IMR-90 (cell line): ENCODE results near the gene PANK2. TPM values are rescaled to one million over a fixed set of nuclear protein-coding genes. Genes with fewer than 3 reads are reported as not detected.

Experiments
- ATAC-seq: fragments of 200-7000 bp; cut with Tn5 transposase; 2 replicates; pipeline ENCODE4 v1.9.1; 2020; ENCODE audit warnings: low read depth, mild to moderate bottlenecking, moderate library complexity
- BruUV-seq: library from RNA; stranded (reverse); fragments of 400-500 nt; replicated peaks from 2 replicates; lab custom pipeline; 2021; lab: Mats Ljungman, UMichigan
- CTCF ChIA-PET: fragments of 300-600 bp; formaldehyde crosslinking; extraction: SDS; loops from one replicate; lab custom pipeline; 2021; ENCODE audit warnings: antibody characterized with exemption; lab: Yijun Ruan, JAX
- POLR2A ChIA-PET: fragments of 300-600 bp; sonication (Branson Sonifier 250); formaldehyde crosslinking; loops from one replicate; lab custom pipeline; 2022; ENCODE audit warnings: antibody characterized with exemption; ENCODE audit not compliant: unreplicated experiment; lab: Charles Lee
- DNase-seq: peaks from one replicate; pipeline ENCODE4 v3.0.0; 2013
- H2AFZ ChIP-seq: replicated peaks from 2 replicates; pipeline ENCODE3; 2013; ENCODE audit warnings: low read length, mild to moderate bottlenecking; ENCODE audit not compliant: poor library complexity
- H2AK5ac ChIP-seq: 2 replicates; pipeline ENCODE4 v1.6.1; 2013; ENCODE audit warnings: low read depth, low read length, inconsistent platforms
- H2AK9ac ChIP-seq: replicated peaks from 2 replicates; pipeline ENCODE3; 2013; ENCODE audit warnings: mild to moderate bottlenecking, low read depth, low read length, moderate library complexity; ENCODE audit not compliant: poor library complexity
- H2BK120ac ChIP-seq: 2 replicates; pipeline ENCODE4 v1.6.1; 2013; ENCODE audit warnings: low read depth, low read length, inconsistent platforms
- H2BK15ac ChIP-seq: 3 replicates; pipeline ENCODE4 v1.6.1; 2013; ENCODE audit warnings: low read depth, low read length, inconsistent platforms
- H2BK20ac ChIP-seq: 2 replicates; pipeline ENCODE4 v1.6.1; 2013; ENCODE audit warnings: low read depth, mild to moderate bottlenecking, inconsistent platforms, low read length, moderate library complexity
- H2BK5ac ChIP-seq: 2 replicates; pipeline ENCODE4 v1.6.1; 2013; ENCODE audit warnings: mild to moderate bottlenecking, low read depth, low read length, inconsistent platforms; ENCODE audit not compliant: poor library complexity, severe bottlenecking
- H3K14ac ChIP-seq: replicated peaks from 2 replicates; pipeline ENCODE4 v1.6.1; 2013; ENCODE audit warnings: low read depth, low read length, inconsistent platforms
- H3K18ac ChIP-seq: 2 replicates; pipeline ENCODE4 v1.6.1; 2013; ENCODE audit warnings: low read depth, low read length, control low read depth
- H3K23ac ChIP-seq: 2 replicates; pipeline ENCODE4 v1.6.1; 2013; ENCODE audit warnings: low read depth, low read length, inconsistent platforms
- H3K27ac ChIP-seq: 2 replicates; pipeline ENCODE4 v1.5.1; 2013; ENCODE audit warnings: mild to moderate bottlenecking, control low read depth, low read length; ENCODE audit not compliant: insufficient read depth
- H3K27me3 ChIP-seq: 2 replicates; pipeline ENCODE4 v1.6.1; 2013; ENCODE audit warnings: low read length; ENCODE audit not compliant: control insufficient read depth, insufficient read depth
- H3K36me3 ChIP-seq: 2 replicates; pipeline ENCODE4 v1.6.1; 2013; ENCODE audit warnings: low read length, mixed read lengths; ENCODE audit not compliant: control insufficient read depth, insufficient read depth
- H3K4ac ChIP-seq: 2 replicates; pipeline ENCODE4 v1.6.1; 2013; ENCODE audit warnings: low read depth, low read length, inconsistent platforms
- H3K4me1 ChIP-seq: 2 replicates; pipeline ENCODE4 v1.6.1; 2013; ENCODE audit warnings: low read length, mixed read lengths; ENCODE audit not compliant: control insufficient read depth, insufficient read depth
- H3K4me2 ChIP-seq: 2 replicates; pipeline ENCODE4 v1.6.1; 2013; ENCODE audit warnings: low read depth, mild to moderate bottlenecking, control low read depth, low read length, moderate library complexity
- H3K4me3 ChIP-seq: 2 replicates; pipeline ENCODE4 v1.5.1; 2013; ENCODE audit warnings: low read depth, mild to moderate bottlenecking, control low read depth, low read length, moderate library complexity; ENCODE audit not compliant: insufficient read depth
- H3K56ac ChIP-seq: 2 replicates; pipeline ENCODE4 v1.6.1; 2013; ENCODE audit warnings: low read length, inconsistent platforms; ENCODE audit not compliant: insufficient read depth; ENCODE audit errors: extremely low read depth
- H3K79me1 ChIP-seq, 2 experiments: 2 replicates each; pipeline ENCODE4 v1.6.1; 2013; ENCODE audit warnings: low read length in 2 of 2, inconsistent platforms in 1 of 2, low read depth in 1 of 2
- H3K9ac ChIP-seq: 2 replicates; pipeline ENCODE4 v1.6.1; 2013; ENCODE audit warnings: low read depth, low read length, control low read depth
- H3K9me1 ChIP-seq: 2 replicates; pipeline ENCODE4 v1.6.1; 2013; ENCODE audit warnings: low read length, inconsistent platforms; ENCODE audit not compliant: insufficient read depth
- H3K9me3 ChIP-seq: 2 replicates; pipeline ENCODE4 v1.6.1; 2013; ENCODE audit warnings: low read length; ENCODE audit not compliant: control insufficient read depth, insufficient read depth
- H4K20me1 ChIP-seq: 2 replicates; pipeline ENCODE4 v1.6.1; 2013; ENCODE audit warnings: low read length, inconsistent platforms; ENCODE audit not compliant: insufficient read depth
- H4K5ac ChIP-seq: 2 replicates; pipeline ENCODE4 v1.6.1; 2013; ENCODE audit warnings: mild to moderate bottlenecking, low read depth, low read length, control low read depth
- H4K8ac ChIP-seq, 2 experiments: 2 replicates each; pipeline ENCODE4 v1.6.1; 2013; ENCODE audit warnings: low read depth in 2 of 2, low read length in 2 of 2, control low read depth in 1 of 2, inconsistent platforms in 1 of 2
- H4K91ac ChIP-seq: 2 replicates; pipeline ENCODE4 v1.6.1; 2013; ENCODE audit warnings: low read depth, low read length, inconsistent platforms; ENCODE audit not compliant: insufficient read depth
- CEBPB ChIP-seq: IDR thresholded peaks from 2 replicates; pipeline ENCODE4 v1.6.1; 2012; ENCODE audit warnings: low read depth, low read length, improper control_type of control experiment
- CHD1 ChIP-seq: IDR thresholded peaks from 2 replicates; pipeline ENCODE4 v1.6.1; 2012; ENCODE audit warnings: low read depth, low read length, improper control_type of control experiment
- CTCF ChIP-seq: conservative IDR thresholded peaks from 2 replicates; pipeline ENCODE4 v1.5.1; 2012; ENCODE audit warnings: mild to moderate bottlenecking, low read depth, low read length, improper control_type of control experiment
- FOS ChIP-seq: fragments of 150-350 bp; IDR thresholded peaks from 2 replicates; pipeline ENCODE4 v1.6.1; 2016; ENCODE audit warnings: low read depth, low read length
- MAZ ChIP-seq: IDR thresholded peaks from 2 replicates; pipeline ENCODE4 v1.6.1; 2012; ENCODE audit warnings: low read depth, mild to moderate bottlenecking, low read length, improper control_type of control experiment, moderate library complexity, borderline replicate concordance
- MXI1 ChIP-seq: IDR thresholded peaks from 2 replicates; pipeline ENCODE4 v1.6.1; 2012; ENCODE audit warnings: low read depth, mild to moderate bottlenecking, low read length, moderate library complexity, borderline replicate concordance
- NFE2L2 ChIP-seq: fragments of 150-350 bp; IDR thresholded peaks from 2 replicates; pipeline ENCODE4 v1.6.1; 2016; ENCODE audit warnings: low read depth, mild to moderate bottlenecking, low read length
- POLR2A ChIP-seq: IDR thresholded peaks from 2 replicates; pipeline ENCODE4 v1.6.1; 2012; ENCODE audit warnings: mild to moderate bottlenecking, low read depth, low read length
- RAD21 ChIP-seq: IDR thresholded peaks from 2 replicates; pipeline ENCODE4 v1.6.1; 2012; ENCODE audit warnings: low read length, improper control_type of control experiment
- RCOR1 ChIP-seq: IDR thresholded peaks from 2 replicates; pipeline ENCODE4 v1.6.1; 2012; ENCODE audit warnings: mild to moderate bottlenecking, low read length, improper control_type of control experiment; ENCODE audit not compliant: insufficient replicate concordance
- RFX5 ChIP-seq: IDR thresholded peaks from 2 replicates; pipeline ENCODE4 v1.8.0; 2012; ENCODE audit warnings: low read depth, mild to moderate bottlenecking, low read length, moderate library complexity
- SMC3 ChIP-seq: fragments of 150-350 bp; IDR thresholded peaks from 2 replicates; pipeline ENCODE4 v1.6.1; 2016; ENCODE audit warnings: low read depth, mild to moderate bottlenecking, antibody characterized with exemption, low read length, moderate library complexity
- WGBS, 2 experiments: methylation state at CpG; one replicate each; pipeline versions ENCODE4 v1.1.5 to v1.1.7; 2013; ENCODE audit warnings: missing lambda C conversion rate in 2 of 2; ENCODE audit not compliant: insufficient read length in 1 of 2; ENCODE audit errors: extremely low coverage in 2 of 2; 5-methylcytosine and 5-hydroxymethylcytosine counted together
- dilution Hi-C: fragments of 300-500 bp; cut with HindIII; formaldehyde crosslinking; loops from one replicate; pipeline ENCODE4 v1.14.3; 2018; ENCODE audit warnings: low sequenced_read_pairs; ENCODE audit not compliant: unreplicated experiment
- in situ Hi-C: fragments of 300-500 bp; cut with MboI; formaldehyde crosslinking; loops from 3 replicates; pipeline ENCODE4 v1.14.3; 2019; ENCODE audit warnings: low sequenced_read_pairs, inconsistent platforms, mixed read lengths
- intact Hi-C: fragments of 100-400 bp; cut with micrococcal nuclease; formaldehyde crosslinking; loops from 2 replicates; pipeline ENCODE4 v1.10.0; 2022
- polyA plus RNA-seq, 3 experiments: library from polyadenylated mRNA; depleted of rRNA; stranded (reverse); fragments of >200 nt; gene quantifications; 2 replicates each; pipeline ENCODE4 v1.2.3, GENCODE V29; 2012; ENCODE audit warnings: low replicate concordance in 1 of 3
- total RNA-seq: library from RNA; depleted of rRNA; stranded (reverse); fragments of >200 nt; gene quantifications from 2 replicates; pipeline ENCODE4 v1.2.3, GENCODE V29; 2012
- TF ChIP-seq, protein P1 (sequence below): fragments of 150-350 bp; IDR thresholded peaks from 2 replicates; pipeline ENCODE4 v1.6.1; 2017; ENCODE audit warnings: mild to moderate bottlenecking, antibody characterized with exemption, low read length, low read depth

Gene PANK2
- total and polyA plus RNA-seq, 2 of the 4 experiments (the other 2 are of a cell fraction): 17.7 to 28.1 TPM

- TF ChIP-seq SMC3: no peak
- no peak for TF ChIP-seq MXI1
- no peak for TF ChIP-seq FOS
- TF ChIP-seq NFE2L2: no peak
- TF ChIP-seq RAD21: no peak
- no peak for TF ChIP-seq MAZ
Measured at GRCh38 chr20:3848565-3848964, 40.6 kb upstream of the PANK2 start (continued).

- peaks cover 35% of the 10 kb centered on the region for H3K36me3 ChIP-seq
- no TSS peak for BruUV-seq
- no peak overlapping the region for H2BK5ac ChIP-seq
- H3K4me2 ChIP-seq: no peak overlapping the region
- ATAC-seq: no peak; the same call in 1 of the 2 replicates
- no peak overlapping the region for H4K5ac ChIP-seq
- H3K79me1 ChIP-seq: peaks cover 34 to 42% of the 10 kb centered on the region in 2 experiments
- H3K4me1 ChIP-seq: no peaks in the 10 kb centered on the region
- ChIA-PET CTCF (interaction anchor here (1.2 to 1.4 kb wide), 3 partner anchors 9 to 34 kb away, joined by 3 read pairs; partner anchors contain the start of gene AP5S1), POLR2A (interaction anchor here (0.6 kb wide), 1 partner anchor 75 kb away, joined by 3 read pairs; no protein-coding TSS in a partner anchor)
- no peak overlapping the region for H3K4me3 ChIP-seq
- intact Hi-C loops (no loop called here), dilution Hi-C loops (no loop called here), in situ Hi-C loops (no loop called here)
- no peaks in the 10 kb centered on the region for H3K27me3 ChIP-seq
- H3K14ac ChIP-seq: no peak overlapping the region
- no peak overlapping the region for H2AK5ac ChIP-seq
- H3K9ac ChIP-seq: no peak overlapping the region
- H2BK120ac ChIP-seq: no peak overlapping the region
- peaks cover 6% of the 10 kb centered on the region; the same call in 1 of the 2 replicates for H4K20me1 ChIP-seq
- no peak overlapping the region for H4K91ac ChIP-seq
- no peaks in the 10 kb centered on the region; the same call in 1 of the 2 replicates for H3K9me1 ChIP-seq
- H3K18ac ChIP-seq: no peak overlapping the region
- H4K8ac ChIP-seq: no peak overlapping the region
- DNase-seq: no peak
- no peak overlapping the region for H3K56ac ChIP-seq
- WGBS, 2 experiments: no CpG with 5 or more reads among the region's 4 CpGs
- no peak overlapping the region for H2AK9ac ChIP-seq
- no peaks in the 10 kb centered on the region for H3K9me3 ChIP-seq
- no peak overlapping the region for H3K4ac ChIP-seq
- H3K23ac ChIP-seq: no peak overlapping the region
- H2BK15ac ChIP-seq: no peak overlapping the region
- no peak overlapping the region for H2AFZ ChIP-seq
- no peak overlapping the region for H3K27ac ChIP-seq
- no peak overlapping the region for H2BK20ac ChIP-seq
- TF ChIP-seq POLR2A (no peak), MXI1 (no peak), CHD1 (no peak), CEBPB (no peak), RCOR1 (no peak), RFX5 (no peak), NFE2L2 (no peak), RAD21 (no peak), CTCF (no peak), FOS (no peak), SMC3 (no peak)
- TF ChIP-seq, protein P1, sequence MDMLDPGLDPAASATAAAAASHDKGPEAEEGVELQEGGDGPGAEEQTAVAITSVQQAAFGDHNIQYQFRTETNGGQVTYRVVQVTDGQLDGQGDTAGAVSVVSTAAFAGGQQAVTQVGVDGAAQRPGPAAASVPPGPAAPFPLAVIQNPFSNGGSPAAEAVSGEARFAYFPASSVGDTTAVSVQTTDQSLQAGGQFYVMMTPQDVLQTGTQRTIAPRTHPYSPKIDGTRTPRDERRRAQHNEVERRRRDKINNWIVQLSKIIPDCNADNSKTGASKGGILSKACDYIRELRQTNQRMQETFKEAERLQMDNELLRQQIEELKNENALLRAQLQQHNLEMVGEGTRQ: no peak
Measured at GRCh38 chr20:3854462-3854871, 34.7 kb upstream of the PANK2 start.
